HG03196 (cell line): Measurements from ENCODE around the gene NELFCD.

Experiments used
- ATAC-seq: cut with Tn5 transposase; IDR thresholded peaks from one replicate; pipeline ENCODE4 v1.9.1; 2021; ENCODE audit not compliant: unreplicated experiment

The NELFCD gene

DNA sequence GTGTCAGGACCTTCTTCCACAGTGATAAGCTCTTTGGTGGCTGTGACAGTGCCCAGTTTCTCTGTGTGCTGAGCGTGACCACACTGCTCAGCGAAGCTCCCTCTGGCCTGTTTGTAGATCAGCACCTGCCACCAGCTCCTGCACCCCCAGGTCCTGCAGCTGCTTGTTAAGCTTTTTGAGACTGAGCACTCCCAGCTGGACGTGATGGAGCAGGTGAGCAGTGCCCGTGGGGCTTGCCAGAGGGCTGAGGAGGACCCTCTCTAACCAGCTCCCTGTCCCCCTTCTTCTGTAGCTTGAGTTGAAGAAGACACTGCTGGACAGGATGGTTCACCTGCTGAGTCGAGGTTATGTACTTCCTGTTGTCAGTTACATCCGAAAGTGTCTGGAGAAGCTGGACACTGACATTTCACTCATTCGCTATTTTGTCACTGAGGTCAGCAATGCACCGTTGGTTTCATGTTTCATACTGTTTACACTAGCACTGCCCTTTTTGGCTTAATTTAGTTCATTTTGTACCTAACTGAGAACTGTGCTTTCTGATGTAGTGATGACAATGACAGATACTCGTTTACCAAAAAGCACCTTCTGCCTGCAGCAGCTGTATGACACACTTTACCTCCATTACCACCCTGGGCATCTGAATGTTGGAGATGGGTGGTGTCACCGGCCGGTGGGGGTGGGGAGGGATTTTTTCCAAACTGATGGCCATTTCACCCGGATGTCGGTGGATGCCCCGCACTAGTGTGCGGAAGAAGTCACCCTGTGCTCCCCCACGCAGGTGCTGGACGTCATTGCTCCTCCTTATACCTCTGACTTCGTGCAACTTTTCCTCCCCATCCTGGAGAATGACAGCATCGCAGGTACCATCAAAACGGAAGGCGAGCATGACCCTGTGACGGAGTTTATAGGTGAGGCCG lies 12.5 kb downstream of the NELFCD start:
- ATAC-seq = no peak

DNA sequence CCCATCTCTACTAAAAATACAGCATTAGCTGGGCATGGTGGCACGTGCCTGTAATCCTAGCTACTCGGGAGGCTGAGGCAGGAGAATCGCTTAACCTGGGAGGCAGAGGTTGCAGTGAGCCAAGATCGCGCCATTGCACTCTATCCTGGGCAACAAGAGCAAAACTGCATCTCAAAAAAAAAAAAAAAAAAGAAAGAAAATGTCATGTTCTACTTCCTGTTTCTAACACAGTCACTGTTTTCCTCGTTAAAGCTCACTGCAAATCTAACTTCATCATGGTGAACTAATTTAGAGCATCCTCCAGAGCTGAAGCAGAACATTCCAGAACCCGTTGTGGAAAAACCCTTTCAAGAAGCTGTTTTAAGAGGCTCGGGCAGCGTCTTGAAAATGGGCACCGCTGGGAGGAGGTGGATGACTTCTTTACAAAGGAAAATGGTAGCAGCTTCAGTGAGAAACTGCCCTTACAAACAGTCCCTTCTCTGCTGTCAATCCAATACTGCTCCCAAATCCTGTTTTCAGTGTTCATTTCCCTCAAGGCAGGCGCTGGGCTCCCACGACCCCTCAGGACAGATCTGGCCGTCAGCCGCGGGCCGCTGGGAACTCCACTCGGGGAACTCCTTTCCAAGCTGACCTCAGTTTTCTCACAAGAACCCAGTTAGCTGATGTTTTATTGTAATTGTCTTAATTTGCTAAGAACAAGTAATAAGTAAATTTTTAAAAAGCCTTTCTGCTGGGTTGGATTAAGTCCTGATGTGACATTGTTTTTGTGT lies 13.5 kb downstream of the NELFCD start:
- no peak for ATAC-seq

DNA sequence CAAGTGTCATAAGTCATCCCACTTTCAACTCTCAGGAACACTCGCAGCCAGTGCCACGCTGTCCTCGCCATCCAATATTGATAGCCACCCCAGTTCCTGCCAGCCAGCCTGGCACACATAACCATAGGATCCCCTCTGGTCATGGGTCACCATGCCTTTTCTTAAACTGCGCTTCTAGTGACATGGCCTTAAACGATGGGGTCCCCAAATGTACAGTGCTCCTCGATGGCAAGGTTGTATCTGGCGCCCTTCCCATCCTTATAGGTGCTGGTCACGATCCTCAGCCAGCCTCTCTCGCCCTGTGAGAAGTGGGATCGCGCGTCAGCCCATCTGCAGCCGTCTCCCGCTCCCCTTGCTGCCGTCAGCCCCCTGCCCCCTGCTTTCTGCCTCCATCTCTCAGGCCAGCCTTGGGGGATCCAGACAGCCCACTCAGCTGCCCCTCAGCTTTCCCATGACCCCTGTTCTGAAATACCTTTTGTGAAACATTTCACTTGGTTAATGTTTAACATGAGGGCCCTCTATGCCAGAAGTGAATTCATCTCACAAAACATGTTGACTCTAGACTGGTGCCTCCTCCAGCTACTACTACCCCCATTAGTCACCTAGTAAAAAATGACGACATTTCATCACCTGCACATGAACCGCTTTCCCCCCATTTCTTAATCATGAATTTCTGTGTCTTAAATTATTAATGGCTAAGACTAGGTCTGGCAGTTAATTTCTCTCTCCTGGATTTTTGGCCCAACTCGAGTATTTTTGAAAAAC lies 14.6 kb downstream of the NELFCD start:
- ATAC-seq = no peak

DNA sequence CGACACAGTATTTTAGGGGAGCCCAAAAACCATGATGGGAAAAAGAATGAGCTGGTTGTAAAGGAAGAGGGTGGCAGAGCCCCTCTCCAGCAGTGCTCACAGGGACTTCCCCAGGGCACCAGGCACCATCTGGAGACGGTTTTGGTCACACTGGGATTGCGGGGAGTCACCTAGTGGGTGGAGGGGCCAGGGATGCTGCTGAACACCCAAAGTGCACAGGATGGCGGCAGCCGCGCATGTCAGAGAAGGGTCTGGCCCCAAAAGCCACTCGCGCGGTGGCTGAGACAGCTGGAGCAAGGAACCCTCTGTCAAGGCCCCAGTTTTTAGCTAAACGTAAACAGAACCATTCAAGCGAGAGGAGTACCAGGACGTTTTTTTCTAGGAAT lies 15.2 kb downstream of the NELFCD start:
- no peak for ATAC-seq

DNA sequence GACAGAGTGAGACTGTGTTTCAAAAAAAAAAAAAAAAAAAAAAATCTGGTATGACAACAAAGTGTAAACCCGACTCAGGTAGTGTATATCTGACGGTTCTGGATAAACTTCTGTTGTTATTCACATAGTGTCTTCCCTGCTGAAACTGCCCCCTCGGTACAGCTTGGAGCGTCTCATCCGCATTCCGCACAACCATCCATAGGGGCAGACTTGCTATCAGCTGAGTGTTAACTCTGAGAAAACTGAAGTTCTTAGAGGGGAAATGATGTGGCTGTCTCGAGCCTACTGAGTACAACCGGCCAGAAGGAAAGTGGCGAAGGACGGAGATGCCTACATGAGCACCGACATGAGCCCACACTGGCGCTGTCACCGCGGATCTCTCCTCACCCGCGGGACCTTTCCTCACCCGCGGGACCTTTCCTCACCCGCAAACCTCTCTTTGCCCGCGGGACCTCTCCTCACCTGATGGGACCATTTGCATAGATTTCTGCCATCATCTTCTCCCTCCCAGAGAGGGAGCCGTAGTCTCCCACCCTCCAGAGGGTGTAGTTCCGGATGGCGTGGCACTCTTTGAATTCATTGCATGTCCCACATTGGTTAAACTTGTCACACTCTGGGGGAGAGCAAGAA lies 16.2 kb downstream of the NELFCD start:
- no peak for ATAC-seq

GRCh38 chr20:58998656-58999055 lies 17.6 kb downstream of the NELFCD start:
- ATAC-seq = no peak

DNA sequence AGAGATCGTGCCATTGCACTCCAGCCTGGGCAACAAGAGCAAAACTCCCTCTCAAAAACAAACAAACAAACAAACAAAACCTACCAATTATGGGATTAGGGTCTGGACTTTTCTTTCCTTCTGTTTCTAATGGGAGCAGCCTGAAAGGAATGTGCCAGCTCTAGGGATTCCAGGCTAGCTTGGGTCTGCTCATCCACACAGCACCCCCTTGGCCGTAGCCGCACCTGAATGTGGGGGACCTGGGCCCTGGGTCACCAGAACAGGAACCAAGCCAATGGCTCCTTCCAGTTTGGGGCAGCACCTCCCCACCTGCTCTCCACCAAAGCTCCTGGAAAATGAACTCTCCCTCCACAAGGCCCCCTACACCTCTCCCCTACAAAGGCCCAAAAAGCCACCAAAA lies 19.3 kb downstream of the NELFCD start:
- no peak for ATAC-seq

DNA sequence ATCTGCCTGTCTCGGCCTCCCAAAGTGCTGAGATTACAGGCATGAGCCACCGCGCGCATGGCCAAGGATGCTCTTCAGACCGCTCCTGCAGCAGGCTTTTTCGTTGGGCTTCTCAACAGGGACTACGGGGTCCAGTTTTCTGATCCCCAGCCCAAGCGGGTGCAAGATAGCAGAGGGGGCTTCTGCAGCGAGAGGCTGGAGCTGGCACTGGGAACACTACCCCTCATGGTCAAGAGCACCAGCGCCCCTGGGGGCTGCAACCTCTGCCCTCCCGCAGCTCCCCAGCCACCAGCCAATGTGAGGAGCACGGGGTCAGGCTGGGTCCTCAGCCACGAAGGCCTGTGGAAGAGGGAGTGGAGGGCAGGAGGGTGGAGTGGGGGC lies 20.0 kb downstream of the NELFCD start:
- no peak for ATAC-seq

GRCh38 chr20:59001449-59002171 lies 20.6 kb downstream of the NELFCD start:
- ATAC-seq = no peak

- ATAC-seq = no peak
Observed at GRCh38 chr20:59002388-59002787, 21.3 kb downstream of the NELFCD start.

DNA sequence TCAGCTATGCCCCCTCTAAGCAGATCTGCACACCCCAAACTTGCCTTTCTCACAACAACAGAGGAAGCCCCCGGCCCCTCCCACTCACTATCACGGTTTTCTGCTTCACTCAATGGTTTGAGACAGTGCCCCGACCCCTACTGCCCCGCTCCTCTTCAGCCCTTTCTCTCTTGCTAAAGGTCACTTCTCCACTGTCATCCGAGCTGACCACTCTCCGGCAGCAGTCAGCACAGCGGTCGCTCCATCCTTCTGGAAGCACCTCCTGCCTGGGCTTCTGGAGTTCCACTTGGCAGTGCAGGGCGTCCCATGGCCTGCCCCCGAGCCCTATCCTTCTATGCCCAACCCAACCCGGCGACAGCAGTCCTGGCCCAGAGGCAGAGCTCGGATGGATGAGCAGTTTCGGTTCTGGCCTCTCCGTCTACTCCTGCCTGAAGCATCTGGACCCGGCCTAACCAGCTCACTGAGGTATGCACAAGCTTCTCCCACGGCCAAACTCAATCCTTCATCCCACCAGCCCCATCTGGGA lies 21.9 kb downstream of the NELFCD start:
- ATAC-seq = no peak

GRCh38 chr20:59003836-59004492 lies 22.9 kb downstream of the NELFCD start:
- no peak for ATAC-seq

GRCh38 chr20:59004493-59004762 lies 23.4 kb downstream of the NELFCD start:
- no peak for ATAC-seq

DNA sequence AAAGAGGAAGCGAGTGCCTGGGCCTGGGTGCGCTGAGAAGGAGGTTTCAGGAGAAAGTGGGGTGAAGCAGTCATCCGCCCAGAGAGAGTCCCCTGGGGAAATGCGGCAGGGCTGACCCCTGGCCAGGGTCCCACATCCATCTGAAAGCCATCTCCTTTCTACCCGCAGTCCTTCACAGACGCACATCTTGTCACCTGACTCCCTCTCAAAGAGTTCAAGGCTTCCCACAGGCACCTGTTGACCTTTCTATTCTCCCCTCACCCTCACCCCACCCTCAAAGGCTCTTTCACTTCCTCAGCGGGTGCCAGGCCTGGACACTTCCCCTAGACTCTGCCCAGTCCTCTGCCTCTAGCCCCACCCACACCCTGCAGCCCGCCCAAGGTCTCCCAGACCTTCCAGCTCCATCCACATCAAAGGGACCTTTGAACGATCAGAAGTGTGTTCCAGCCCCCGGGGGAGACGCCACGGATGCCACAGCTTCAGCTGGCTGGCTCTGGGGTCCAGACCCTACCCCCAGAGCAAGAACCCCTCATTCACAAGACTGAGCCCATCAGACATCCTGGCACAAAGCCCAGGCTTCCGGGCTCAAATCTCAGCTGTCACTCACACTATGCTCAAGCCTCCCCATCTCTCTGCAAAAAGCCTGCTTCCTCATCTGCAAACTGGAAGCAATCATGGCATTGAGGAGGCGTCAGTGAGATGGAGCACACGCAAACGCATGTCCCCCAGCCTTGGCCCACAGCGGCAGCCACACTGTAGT lies 23.9 kb downstream of the NELFCD start:
- ATAC-seq = peak; percentile 61

DNA sequence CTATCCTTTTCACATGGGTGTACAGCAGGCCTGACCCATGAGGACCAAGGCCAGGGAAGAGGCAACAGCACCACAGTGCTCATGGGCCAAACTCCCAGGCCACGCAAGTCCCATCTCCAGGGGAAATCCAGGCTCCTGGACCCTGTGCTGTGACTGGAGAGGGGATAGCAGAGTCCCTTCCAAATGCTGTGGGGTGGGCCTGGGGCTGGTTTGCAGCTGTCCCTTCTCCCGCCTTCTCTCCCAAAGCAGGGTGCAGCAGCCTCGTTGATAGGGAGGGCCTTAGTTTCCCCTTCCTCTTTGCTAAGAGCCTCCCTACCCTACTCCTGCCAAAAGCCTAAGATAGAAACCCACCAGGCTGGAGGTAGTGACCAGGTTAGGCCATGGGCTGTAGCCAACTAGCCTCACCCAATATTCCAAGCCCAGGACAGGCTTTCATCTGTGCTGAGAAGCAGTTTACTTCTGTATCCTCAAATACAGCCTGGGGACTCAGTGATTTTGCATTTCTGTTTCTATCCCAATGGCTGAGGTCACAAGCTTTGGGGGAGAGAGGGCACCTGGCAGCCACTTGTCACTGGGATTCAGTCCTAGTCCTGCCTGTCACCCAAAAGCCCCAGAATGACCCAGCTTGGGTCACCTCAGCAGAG lies 24.6 kb downstream of the NELFCD start:
- no peak for ATAC-seq

GRCh38 chr20:59006167-59006863 lies 25.3 kb downstream of the NELFCD start:
- ATAC-seq = no peak

DNA sequence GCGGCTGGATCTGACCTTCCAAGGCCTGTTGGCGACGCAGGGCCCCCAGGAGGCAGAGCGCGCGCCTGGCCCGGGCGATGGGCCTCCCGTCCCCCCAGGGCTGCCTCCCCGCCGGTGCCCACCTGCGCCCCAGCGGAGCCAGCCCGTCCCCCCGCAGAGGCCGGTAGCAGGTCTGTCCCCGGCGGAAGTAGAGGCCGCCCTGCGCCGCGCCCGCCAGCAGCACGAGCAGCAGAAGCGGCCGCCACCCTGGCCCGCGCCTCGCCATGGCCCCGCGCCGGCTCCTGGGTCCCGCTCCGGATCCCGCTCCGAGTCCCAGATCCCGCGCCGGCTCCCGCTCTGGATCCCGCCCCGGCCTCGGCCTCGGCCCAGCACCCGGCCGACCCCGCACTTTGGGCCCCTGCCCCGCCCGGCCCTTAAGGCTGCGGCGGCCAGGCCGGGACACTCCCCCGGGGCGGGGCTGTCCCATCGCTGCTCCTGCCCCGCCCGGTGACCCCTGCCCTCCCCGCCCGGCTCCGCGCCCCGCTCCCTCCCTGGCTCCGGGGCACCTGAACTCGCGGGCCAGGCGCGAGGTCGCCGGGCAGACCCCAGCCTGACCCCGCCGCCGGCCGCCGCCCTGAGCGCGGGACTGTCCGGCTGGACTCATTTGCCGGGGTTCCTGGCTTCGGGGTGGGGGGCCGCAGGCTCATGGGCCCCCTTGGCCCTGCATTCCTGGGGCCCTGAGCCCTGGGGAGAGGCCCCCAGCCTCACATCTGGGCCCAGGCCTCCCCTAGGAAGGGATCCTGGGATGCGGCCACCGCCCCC lies 26.0 kb downstream of the NELFCD start, which contains the start of gene CTSZ:
TSS of gene CTSZ (minus strand) at position 391 of the 801 bp plus-strand sequence. CDS start at position 265, 126 bp downstream.
- ATAC-seq = no peak
